Liver (tissue), 9 donors: ENCODE measurements around the gene PLLP. TPM values are rescaled to one million over a fixed set of nuclear protein-coding genes. Genes with fewer than 3 reads are reported as not detected.

Experiments used
- DNase-seq: peaks from one replicate; pipeline ENCODE4 v3.0.0-alpha.2; 2017; ENCODE audit warnings: low spot score
- H3K27ac ChIP-seq, 2 donors: one replicate each; pipeline ENCODE4 v1.7.0; 2013; ENCODE audit warnings: inconsistent platforms in 2 of 2, low read length in 2 of 2, control low read depth in 1 of 2, low read depth in 1 of 2, mild to moderate bottlenecking in 1 of 2
- H3K27me3 ChIP-seq, 4 donors: one replicate each; pipeline versions ENCODE4 v1.6.1 to v1.7.0; 2013; ENCODE audit warnings: low read length in 3 of 4, inconsistent platforms in 1 of 4, mild to moderate bottlenecking in 1 of 4, moderate library complexity in 1 of 4; ENCODE audit not compliant: control insufficient read depth in 4 of 4, insufficient read depth in 4 of 4
- H3K36me3 ChIP-seq, 4 donors: one replicate each; pipeline versions ENCODE4 v1.6.1 to v1.7.0; 2013; ENCODE audit warnings: low read length in 3 of 4, mild to moderate bottlenecking in 3 of 4, low read depth in 1 of 4, moderate library complexity in 1 of 4; ENCODE audit not compliant: control insufficient read depth in 4 of 4, insufficient read depth in 3 of 4
- H3K4me1 ChIP-seq, 4 donors: one replicate each; pipeline versions ENCODE4 v1.6.1 to v1.7.0; 2013; ENCODE audit warnings: low read length in 3 of 4, mild to moderate bottlenecking in 3 of 4, moderate library complexity in 1 of 4; ENCODE audit not compliant: control insufficient read depth in 4 of 4, insufficient read depth in 4 of 4
- H3K4me3 ChIP-seq, 3 donors: one replicate each; pipeline versions ENCODE4 v1.6.1 to v1.7.0; 2013; ENCODE audit warnings: low read length in 3 of 3, control low read depth in 1 of 3, low read depth in 1 of 3, mild to moderate bottlenecking in 1 of 3
- H3K9ac ChIP-seq, 2 donors: one replicate each; pipeline ENCODE4 v1.7.0; 2013; ENCODE audit warnings: low read length in 2 of 2, mild to moderate bottlenecking in 2 of 2, moderate library complexity in 2 of 2, control low read depth in 1 of 2, low read depth in 1 of 2
- H3K9me3 ChIP-seq, 4 donors: one replicate each; pipeline versions ENCODE4 v1.6.1 to v1.7.0; 2013; ENCODE audit warnings: low read length in 3 of 4; ENCODE audit not compliant: control insufficient read depth in 4 of 4
- CTCF ChIP-seq: fragments of 150-350 bp; IDR thresholded peaks from 2 replicates; pipeline ENCODE4 v1.5.1; 2017; ENCODE audit warnings: improper control_type of control experiment, low read depth, low read length; ENCODE audit not compliant: missing input control
- EGR1 ChIP-seq, 2 donors: IDR thresholded peaks; 2 replicates each; pipeline ENCODE4 v1.6.1; 2016 to 2018; ENCODE audit warnings: antibody characterized with exemption in 2 of 2, low read depth in 2 of 2
- FOXA2 ChIP-seq: IDR thresholded peaks from 2 replicates; pipeline ENCODE4 v1.6.1; 2016; ENCODE audit warnings: antibody characterized with exemption
- HNF4A ChIP-seq, 2 donors: conservative IDR thresholded peaks; 2 replicates each; pipeline ENCODE4 v1.6.1; 2016; ENCODE audit warnings: antibody characterized with exemption in 2 of 2, mild to moderate bottlenecking in 2 of 2
- HNF4G ChIP-seq: IDR thresholded peaks from 2 replicates; pipeline ENCODE4 v1.6.1; 2016; ENCODE audit warnings: antibody characterized with exemption
- JUND ChIP-seq, 2 donors: IDR thresholded peaks; 2 replicates each; pipeline ENCODE4 v1.6.1; 2016; ENCODE audit warnings: antibody characterized with exemption in 2 of 2
- MAX ChIP-seq: IDR thresholded peaks from 2 replicates; pipeline ENCODE4 v1.6.1; 2016; ENCODE audit warnings: antibody characterized with exemption
- RAD21 ChIP-seq, 2 donors: IDR thresholded peaks; 2 replicates each; pipeline ENCODE4 v1.6.1; 2016; ENCODE audit warnings: antibody characterized with exemption in 2 of 2, mild to moderate bottlenecking in 2 of 2
- REST ChIP-seq: IDR thresholded peaks from 2 replicates; pipeline ENCODE4 v1.6.1; 2016; ENCODE audit warnings: antibody characterized with exemption, mild to moderate bottlenecking
- SP1 ChIP-seq: IDR thresholded peaks from 2 replicates; pipeline ENCODE4 v1.6.1; 2018; ENCODE audit warnings: antibody characterized with exemption, mild to moderate bottlenecking
- ZBTB33 ChIP-seq: IDR thresholded peaks from 2 replicates; pipeline ENCODE4 v1.6.1; 2016; ENCODE audit warnings: antibody characterized with exemption
- WGBS: extraction: QIAGEN DNeasy Blood & Tissue Kit; methylation state at CpG from one replicate; pipeline ENCODE4 v1.1.7; 2013; 5-methylcytosine and 5-hydroxymethylcytosine counted together
- polyA plus RNA-seq, 2 donors: library from polyadenylated mRNA; stranded (reverse) in 1 of 2; unstranded in 1 of 2; fragments of 200-250 nt in 1 of 2; fragments of >200 nt in 1 of 2; fragmentation: Nextera tagmentation in 1 of 2; extraction: Ambion mirVana in 1 of 2; gene quantifications; one replicate each; pipeline versions ENCODE4 v1.2.1 to v1.2.3, GENCODE V29; 2013 to 2015
- total RNA-seq, 2 donors: library from RNA; depleted of rRNA; stranded (reverse); fragments of >200 nt; gene quantifications; one replicate each; pipeline ENCODE4 v1.2.3, GENCODE V29; 2014
- donor health status: healthy.
- donor health status: healthy.
- donor health status: healthy.
- donor health status: healthy.
- donor health status: healthy.

The PLLP gene
- total and polyA plus RNA-seq, 4 donors = 1.4 to 5.2 (median 2.7) TPM

- WGBS = 82% methylated on average over 3 of the region's 3 CpGs
Observed at GRCh38 chr16:57331355-57331754, 46.9 kb upstream of the PLLP start.

More at GRCh38 chr16:57331355-57331754, 46.9 kb upstream of the PLLP start:
- TF ChIP-seq FOXA2 (no peak), HNF4G (no peak), MAX (no peak), HNF4A (conservative IDR thresholded peaks at IDR 0.05) (no peak), RAD21 (IDR thresholded peaks at IDR 0.05) (no peak), SP1 (no peak), JUND (IDR thresholded peaks at IDR 0.05) (no peak), CTCF (no peak), ZBTB33 (no peak), EGR1 (IDR thresholded peaks at IDR 0.05; ENCODE audit: low read depth in 2 of 2) (no peak), REST (no peak)
- H3K36me3 ChIP-seq = no peaks in the 10 kb centered on the region
- no peaks in the 10 kb centered on the region for H3K27me3 ChIP-seq
- no peak overlapping the region for H3K9ac ChIP-seq
- no peak overlapping the region for H3K4me3 ChIP-seq
- H3K9me3 ChIP-seq = no peaks in the 10 kb centered on the region
- H3K4me1 ChIP-seq = no peaks in the 10 kb centered on the region
- DNase-seq = no peak
- H3K27ac ChIP-seq = no peak overlapping the region
